Psoas muscle (tissue), 7 donors: ENCODE results near the gene FGFR3. TPM values are rescaled to one million over a fixed set of nuclear protein-coding genes. Genes with fewer than 3 reads are reported as not detected.

Experiments used
- polyA plus RNA-seq, 3 donors: library from polyadenylated mRNA; stranded (reverse); fragments of 200-250 nt; gene quantifications; one replicate each; pipeline ENCODE4 v1.2.3, GENCODE V29; 2013
- total RNA-seq, 4 donors: library from RNA; stranded (reverse); fragmentation: NEBNext Ultra II Directional in 2 of 4; extraction: Animal tissue kit (Norgen Biotek cat#: 25700) in 2 of 4; gene quantifications; one replicate each; pipeline versions ENCODE4 v1.2.1 to v1.2.4, GENCODE V29; 2021 to 2023
- donor health status: healthy with polysubstance abuse.
- donor health status: DM: no; HTN: no; CAD: no; lungs with moderate emphysema.
- donor health status: Bipolar disorder and iron deficiency.
- donor health status: healthy.
- donor health status: DM: no; HTN: no; CAD: no.
- donor health status: DM: no; HTN: no; CAD: no.
- donor health status: DM: yes; HTN: yes; CAD: no.

FGFR3 gene
- total and polyA plus RNA-seq, 7 donors = 0.17 to 1.1 (median 0.30) TPM

Other genes with a start within 250 kb of the FGFR3 start
- gene FAM53A, start 109.0 kb upstream of the FGFR3 start, total RNA-seq = 1 to 10 TPM in 3 of 4 donors, under 1 TPM in 1; 0.71 to 1.9 (median 1.4) TPM
- 1 to 10 TPM in 2 of 3 donors, under 1 TPM in 1; 0.76 to 1.4 (median 1.3) TPM for gene FAM53A, start 109.0 kb upstream of the FGFR3 start, polyA plus RNA-seq
- 10 to 100 TPM; 15.5 to 17.1 (median 16.2) TPM for gene SLBP, start 81.0 kb upstream of the FGFR3 start, total RNA-seq
- gene SLBP, start 81.0 kb upstream of the FGFR3 start, polyA plus RNA-seq = 10 to 100 TPM; 15.4 to 18.8 (median 18.6) TPM
- 10 to 100 TPM; 11.8 to 43.6 (median 27.0) TPM for gene TMEM129, start 72.0 kb upstream of the FGFR3 start, total RNA-seq
- 10 to 100 TPM; 31.6 to 40.3 (median 32.9) TPM for gene TMEM129, start 72.0 kb upstream of the FGFR3 start, polyA plus RNA-seq
- gene TACC3, start 71.8 kb upstream of the FGFR3 start, total RNA-seq = 1 to 10 TPM; 2.7 to 3.5 (median 3.0) TPM
- gene TACC3, start 71.8 kb upstream of the FGFR3 start, polyA plus RNA-seq = 1 to 10 TPM; 2.2 to 4.8 (median 2.6) TPM
- 10 to 100 TPM; 26.8 to 50.3 (median 40.1) TPM for gene LETM1, start 62.9 kb downstream of the FGFR3 start, total RNA-seq
- 10 to 100 TPM; 14.1 to 26.1 (median 25.1) TPM for gene LETM1, start 62.9 kb downstream of the FGFR3 start, polyA plus RNA-seq
- 10 to 100 TPM; 21.2 to 36.0 (median 25.2) TPM for gene NSD2, start 78.1 kb downstream of the FGFR3 start, total RNA-seq
- 10 to 100 TPM in 1 of 3 donors, 1 to 10 TPM in 2; 5.6 to 19.2 (median 6.7) TPM for gene NSD2, start 78.1 kb downstream of the FGFR3 start, polyA plus RNA-seq
- 10 to 100 TPM; 11.4 to 20.2 (median 12.2) TPM for gene NELFA, start 215.7 kb downstream of the FGFR3 start, total RNA-seq
- gene NELFA, start 215.7 kb downstream of the FGFR3 start, polyA plus RNA-seq = 10 to 100 TPM; 13.2 to 16.5 (median 15.2) TPM